GM18517 (cell line): ENCODE measurements around the gene PUS1.
"Not testable (repeated sequence)": the region's sequence is repeated elsewhere in the genome, so short reads cannot be mapped to it uniquely, and the experiment has no call there.

Experiments
- ATAC-seq: cut with Tn5 transposase; IDR thresholded peaks from one replicate; pipeline ENCODE4 v1.9.1; 2021; ENCODE audit warnings: mild to moderate bottlenecking, moderate library complexity; ENCODE audit not compliant: unreplicated experiment

PUS1 gene

DNA sequence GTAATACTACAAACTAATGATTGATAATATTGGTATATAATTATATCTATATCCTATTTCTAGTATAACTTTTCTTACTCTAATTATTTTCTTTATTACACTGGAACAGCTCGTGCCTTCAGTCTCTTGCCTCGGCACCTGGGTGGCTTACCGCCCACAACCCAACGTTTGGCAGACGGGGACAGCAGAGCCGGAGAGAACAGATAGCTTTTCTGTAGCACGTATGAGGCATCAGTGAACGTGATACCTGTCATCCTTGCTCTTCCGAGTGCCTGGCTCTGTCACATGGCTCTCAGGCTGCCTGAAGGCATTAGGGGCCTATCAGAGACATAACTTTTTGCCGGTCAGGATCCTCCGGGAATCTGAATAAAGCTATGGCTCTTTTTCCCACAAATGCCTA is 5.5 kb downstream of the PUS1 start:
- no peak for ATAC-seq

DNA sequence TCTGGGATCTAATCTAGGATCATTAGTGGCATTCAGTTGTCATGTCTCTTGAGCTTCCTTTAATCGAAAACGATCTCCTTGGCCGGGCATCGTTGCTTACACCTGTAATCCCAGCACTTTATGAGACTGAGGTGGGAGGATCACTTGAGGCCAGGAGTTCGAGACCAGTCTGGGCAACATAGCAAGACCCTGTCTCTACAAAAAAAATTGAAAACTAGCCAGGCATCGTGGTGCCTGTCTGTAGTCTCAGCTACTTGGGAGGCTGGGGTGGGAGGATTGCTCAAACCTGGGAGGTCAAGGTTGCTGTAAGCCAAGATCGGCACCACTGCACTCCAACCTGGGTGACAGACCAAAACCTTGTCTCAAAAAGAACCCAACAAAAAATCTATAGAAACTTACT is 9.0 kb downstream of the PUS1 start:
- ATAC-seq, result no peak

DNA sequence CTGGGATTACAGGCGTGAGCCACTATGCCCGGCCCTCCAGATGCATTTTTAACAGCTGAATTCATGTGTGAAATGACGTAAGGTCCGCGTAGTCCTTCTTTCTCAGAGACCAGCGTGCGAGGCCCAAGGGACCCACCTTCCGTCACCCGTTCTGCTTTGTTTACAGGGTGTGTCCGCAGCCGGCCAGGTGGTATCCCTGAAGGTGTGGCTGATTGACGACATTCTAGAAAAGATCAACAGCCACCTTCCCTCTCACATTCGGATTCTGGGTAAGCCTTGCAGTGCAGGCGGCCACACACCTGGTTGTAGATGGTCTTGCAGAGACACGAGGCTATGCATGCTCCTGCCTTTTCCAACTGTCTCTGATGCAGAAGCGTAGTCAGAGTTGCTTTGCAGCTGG is 9.9 kb downstream of the PUS1 start:
- ATAC-seq, result no peak

DNA sequence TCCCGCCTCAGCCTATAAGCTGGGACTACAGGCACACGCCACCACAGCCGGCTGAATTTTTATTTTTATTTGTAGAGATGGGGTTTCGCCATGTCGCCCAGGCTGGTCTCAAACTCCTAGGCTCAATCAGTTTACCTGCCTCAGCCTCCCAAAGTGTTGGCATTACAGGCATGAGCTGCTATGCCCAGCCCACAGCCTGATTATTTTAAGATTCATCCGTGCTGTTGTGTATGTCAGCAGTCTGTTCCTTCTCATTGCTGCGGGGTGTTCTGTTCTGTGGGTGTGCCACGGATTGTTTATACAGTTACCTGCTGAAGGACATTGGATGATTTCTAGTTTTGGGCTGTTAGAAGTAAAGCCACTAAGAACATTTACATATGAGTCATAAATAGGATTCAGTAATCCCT is 11.1 kb downstream of the PUS1 start:
- no peak for ATAC-seq

DNA sequence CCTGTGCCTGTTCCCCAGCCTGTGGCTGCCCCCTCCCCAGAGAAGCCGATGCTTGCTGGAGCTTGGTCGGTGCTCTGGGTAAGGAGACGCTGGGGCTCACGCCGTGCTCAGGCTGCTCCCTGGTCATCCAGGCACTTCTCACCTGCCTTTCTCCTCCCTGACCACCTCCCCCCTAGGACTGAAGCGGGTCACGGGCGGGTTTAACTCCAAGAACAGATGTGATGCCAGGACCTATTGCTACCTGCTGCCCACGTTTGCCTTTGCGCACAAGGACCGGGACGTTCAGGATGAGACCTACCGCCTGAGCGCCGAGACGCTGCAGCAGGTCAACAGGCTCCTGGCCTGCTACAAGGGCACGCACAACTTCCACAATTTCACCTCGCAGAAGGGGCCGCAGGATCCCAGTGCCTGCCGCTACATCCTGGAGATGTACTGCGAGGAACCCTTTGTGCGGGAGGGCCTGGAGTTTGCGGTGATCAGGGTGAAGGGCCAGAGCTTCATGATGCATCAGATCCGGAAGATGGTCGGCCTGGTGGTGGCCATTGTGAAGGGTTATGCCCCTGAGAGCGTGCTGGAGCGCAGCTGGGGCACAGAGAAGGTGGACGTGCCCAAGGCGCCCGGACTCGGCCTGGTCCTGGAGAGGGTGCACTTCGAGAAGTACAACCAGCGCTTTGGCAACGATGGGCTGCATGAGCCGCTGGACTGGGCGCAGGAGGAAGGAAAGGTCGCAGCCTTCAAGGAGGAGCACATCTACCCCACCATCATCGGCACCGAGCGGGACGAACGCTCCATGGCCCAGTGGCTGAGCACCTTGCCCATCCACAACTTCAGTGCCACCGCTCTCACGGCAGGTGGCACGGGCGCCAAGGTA is 12.3 kb downstream of the PUS1 start:
- no peak for ATAC-seq

DNA sequence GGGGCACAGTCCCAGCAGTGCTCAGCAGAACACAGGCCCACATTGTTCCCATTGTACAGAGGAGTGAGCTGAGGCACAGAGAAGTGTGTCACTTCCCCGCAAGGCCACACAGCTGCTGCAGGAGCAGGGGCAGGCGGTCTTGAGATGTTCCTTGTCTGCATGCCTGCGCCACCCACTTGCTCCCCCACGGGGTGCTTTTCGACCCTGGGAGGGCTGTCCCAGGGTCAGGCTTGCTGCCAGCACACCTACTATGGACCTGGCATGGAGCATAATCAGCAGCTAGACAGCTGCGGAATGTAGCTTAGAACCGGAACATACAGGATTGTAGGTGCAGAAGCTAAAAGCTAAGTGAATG is 12.9 kb downstream of the PUS1 start:
- ATAC-seq, result no peak

DNA sequence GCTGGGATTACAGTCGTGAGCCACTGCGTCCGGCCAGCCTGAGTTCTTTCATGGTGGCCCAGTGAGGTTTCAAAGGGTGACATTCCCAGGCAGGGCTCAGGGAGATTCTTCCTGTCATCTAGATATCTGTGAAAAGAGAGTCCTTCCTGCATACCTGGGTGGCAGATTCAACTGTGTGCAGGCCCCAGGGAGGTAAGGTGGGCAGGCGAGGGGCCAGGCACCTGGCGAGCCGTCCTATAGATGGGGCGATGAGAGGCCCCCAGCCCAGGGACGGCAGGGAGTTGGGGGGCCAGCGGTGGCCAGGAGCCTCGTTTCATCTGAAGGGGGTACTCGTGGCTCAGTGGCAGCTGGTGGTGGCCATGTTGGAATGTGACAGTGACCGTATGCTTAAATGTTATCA is 13.6 kb downstream of the PUS1 start:
- no peak for ATAC-seq

DNA sequence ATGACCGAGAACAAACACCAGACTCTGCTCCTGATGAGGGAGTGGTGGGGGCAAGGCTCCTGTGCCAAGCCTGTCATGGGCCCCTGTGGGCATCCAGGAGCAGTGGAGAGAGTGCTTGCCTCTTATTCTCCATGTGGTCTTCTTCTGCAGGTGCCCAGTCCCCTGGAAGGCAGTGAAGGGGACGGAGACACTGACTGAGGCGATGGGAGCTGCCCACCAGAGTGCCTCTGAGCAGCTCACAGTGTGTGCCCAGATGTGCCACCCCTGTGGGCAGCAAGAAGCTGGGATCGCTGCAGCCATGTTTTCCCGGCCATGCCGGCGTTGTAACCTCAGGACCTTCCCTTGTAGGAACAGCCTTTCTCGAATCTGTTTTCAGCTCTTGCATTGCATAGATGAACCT is 14.3 kb downstream of the PUS1 start:
- ATAC-seq, result no peak

DNA sequence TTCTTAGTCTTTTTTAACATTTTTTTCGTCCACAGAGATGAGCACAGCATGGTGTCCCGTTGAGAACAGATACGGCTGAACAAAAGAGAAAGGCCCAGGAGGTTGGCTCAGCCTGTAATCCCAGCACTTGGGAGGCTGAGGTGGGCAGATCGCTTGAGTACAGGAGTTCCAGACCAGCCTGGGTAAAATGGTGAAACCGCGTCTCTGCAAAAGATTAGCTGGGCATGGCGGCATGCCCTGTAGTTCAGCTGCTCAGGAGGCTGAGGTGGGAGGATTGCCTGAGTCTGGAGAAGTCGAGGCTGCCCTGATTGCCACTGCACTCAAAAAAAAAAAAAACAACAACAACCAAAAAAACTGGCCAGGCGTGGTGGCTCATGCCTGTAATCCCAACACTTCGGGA is 14.8 kb downstream of the PUS1 start:
- ATAC-seq, result no peak

DNA sequence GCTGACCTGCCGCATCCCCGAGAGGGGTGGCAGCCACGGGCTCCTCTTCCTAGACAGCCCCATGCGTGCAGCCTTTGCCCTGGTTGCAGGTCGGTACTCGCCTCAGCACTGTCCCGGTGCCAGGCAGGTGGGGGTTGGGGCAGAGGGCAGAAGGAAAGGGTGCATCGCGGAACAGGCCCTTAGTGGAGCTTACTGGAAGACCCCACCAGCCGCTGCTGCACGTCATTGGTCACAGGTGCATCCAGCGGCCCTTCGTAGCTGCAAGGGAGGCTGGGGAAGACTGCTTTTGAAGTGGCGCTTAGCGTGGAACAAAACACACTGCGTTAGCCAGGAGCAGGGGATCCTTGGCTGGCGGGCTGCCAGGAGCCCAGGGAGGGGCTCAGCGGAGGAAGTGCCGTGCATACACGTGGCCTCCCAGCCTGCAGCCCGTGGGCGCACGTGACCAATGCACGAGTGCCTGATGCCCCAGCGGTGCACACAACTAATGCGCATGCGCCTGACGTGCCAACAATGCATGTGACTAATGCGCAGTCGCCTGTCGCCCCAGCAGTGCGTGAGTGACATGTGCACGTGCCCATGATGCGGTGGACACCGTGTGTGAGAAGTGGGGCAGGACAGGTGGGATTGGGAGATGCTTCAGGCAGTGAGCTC is 15.7 kb downstream of the PUS1 start:
- ATAC-seq, result no peak

DNA sequence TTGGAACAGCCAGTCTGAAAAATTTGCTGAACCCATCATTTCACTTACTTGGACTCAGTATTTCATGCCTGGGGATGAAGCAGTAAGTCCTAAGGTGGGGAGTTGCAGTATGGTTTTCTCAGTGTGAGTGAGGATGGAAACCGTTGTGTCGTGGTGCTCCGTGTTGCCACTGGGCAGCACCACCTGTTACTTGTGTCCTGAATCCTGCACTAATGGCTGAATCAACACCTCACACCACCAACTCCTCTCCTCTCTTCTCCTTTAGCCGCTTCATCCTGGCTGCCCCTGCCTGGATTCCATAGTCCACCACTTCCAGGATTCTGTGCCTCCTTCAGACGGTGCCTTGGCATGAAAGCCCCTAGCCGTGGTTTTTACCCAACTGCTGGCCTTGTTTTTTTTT is 17.7 kb downstream of the PUS1 start:
- ATAC-seq, result no peak

DNA sequence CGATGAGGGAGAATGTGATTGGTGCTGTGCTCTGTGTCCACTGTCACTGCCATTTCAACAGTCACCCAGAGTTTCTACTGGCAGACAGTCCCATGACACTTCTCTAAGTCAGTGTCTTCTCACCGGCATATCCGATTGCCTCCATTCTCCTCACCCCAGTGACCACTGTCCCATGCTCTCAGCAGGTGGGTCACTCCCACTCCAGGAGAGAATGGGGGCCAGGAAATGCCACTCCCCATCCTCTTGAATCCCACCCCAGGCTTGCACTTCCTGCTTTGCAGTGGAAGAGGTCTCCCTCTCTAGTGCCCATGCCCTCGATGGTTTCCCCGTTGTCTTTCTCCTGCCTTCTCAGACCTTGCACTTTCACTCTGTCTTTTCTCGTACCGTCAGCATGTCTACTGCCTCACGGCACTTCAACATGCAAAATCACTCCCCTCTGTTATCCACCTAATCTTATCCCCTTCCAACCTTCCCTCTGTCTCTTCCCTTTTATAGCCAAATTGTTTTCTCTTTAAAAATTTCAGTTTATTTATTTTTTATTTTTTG is 18.5 kb downstream of the PUS1 start:
- no peak for ATAC-seq

DNA sequence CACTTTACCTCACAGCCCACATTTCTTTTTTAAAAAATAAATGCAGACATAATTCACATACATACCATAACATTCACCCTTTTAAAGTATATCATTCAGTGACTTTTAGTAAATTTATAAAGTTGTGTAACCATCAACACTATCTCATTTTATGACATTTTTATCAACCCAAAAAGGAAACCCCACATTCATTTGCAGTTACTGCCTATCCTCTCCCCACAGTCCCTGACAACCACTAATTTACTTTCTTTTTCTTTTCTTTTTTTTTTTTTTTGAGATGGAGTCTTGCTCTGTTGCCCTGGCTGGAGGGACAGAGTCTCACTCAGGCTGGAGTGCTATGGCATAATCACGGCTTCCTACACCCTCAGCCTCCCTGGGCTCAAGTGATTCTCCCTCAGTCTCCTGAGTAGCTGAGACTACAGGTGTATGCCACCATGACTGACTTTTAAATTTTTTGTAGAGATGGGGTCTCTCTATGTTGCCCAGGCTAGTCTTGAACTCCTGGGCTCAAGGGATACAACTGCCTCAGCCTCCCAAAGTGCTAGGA is 19.2 kb downstream of the PUS1 start:
- no peak for ATAC-seq

DNA sequence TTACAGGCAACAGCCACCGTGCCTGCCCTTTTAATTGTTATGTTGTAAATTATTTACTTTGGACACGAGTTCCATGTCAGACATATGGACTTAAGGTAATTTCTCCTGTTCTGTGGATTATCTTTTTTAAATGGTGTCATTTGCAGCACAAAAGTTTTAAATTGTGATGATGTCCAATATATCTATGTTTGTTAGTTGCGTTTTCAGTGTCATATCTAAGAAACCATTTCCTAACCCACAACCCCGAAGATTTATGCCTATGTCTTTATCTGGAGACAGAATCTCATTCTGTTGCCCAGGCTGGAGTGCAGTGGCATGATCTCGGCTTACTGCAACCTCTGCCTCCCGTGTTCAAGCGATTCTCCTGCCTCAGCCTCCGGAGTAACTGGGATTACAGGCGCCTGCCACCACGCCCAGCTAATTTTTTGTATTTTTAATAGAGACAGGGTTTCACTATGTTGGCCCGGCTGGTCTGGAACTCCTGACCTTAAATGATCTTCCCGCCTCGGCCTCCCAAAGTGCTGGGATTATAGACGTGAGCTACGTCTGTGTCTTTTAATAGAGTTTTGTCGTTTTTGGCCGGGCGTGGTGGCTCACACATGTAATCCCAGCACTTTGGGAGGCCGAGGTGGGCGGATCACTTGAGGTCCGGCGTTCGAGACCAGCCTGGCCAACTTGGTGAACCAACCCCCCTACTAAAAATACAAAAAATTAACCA is 19.8 kb downstream of the PUS1 start:
- ATAC-seq, result not testable (repeated sequence)

DNA sequence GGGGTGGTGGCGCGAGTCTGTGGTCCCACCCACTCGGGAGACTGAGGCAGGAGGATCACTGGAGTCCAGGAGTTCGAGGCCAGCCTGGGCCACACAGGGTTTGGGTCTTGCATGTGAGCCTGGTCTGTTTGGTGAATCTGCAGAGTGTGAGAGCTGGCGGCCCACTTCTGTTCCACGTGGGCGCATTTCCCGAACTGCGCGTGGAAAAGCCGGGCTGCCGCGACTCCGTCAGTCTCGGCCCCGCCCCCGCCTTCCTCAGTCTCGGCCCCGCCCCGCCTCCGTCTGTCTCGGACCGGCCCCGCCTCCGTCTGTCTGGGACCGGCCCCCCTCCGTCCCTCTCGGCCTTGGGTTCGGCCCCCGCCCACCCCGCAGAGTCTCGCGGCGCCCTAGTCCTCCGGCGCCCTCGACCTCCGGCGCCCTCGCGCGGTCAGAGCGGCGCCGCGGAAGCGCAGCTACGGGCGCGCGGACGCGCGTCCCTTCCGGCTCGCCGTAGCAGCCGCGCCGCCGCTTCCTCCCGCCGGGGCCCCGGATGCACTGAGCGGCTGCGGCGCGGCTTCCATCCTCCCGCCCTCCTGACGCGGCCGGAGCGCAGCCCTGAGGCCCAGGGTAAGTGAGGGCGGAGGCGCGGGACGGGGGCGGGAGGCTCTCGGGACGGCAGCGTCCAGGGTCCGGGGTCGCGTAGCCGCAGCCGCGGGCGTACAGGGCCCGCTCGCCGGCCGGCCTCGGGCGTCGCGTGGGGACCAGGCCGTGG is 20.5 kb downstream of the PUS1 start, which contains the start of gene EP400:
TSS of gene EP400 (plus strand) at position 512 of the 751 bp plus-strand sequence. CDS start 10,678 bp downstream, outside the sequence.
- peak; percentile 64 for ATAC-seq

DNA sequence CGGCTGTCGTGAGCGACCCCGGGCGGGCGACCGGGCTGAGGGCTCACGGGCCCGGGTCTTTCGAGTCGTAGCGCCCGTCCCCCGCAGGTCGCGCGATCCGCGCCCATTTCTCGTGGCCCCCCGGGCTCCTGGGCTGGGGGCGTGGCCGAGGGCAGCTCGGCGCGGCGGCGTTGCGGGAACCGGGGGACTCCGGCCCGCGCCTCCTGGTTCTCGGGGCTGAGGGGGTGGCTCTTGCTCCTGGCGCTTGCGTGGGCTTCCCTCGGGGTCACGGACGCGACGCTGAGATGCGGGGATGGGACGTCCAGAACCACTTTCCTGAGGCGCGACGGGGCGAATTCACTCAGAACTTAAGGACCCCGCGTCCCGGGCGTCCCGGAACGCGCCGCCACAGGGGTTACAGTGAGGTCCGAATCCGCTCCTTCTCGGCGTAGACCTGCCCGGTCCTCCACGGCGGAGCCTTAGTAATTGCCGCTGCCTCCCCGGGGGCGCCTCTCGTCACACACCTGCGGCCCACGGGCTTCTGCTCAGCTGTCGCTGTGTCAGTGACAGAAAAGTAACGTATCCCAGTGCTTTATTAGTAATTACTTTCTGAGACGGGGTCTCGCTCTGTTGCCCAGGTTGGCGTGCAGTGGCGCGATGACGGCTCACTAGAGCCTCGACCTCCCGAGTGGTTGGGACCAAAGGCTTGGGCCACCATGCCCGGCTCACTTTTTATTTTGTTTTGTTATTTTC is 21.3 kb downstream of the PUS1 start:
- ATAC-seq, result peak; percentile 33

DNA sequence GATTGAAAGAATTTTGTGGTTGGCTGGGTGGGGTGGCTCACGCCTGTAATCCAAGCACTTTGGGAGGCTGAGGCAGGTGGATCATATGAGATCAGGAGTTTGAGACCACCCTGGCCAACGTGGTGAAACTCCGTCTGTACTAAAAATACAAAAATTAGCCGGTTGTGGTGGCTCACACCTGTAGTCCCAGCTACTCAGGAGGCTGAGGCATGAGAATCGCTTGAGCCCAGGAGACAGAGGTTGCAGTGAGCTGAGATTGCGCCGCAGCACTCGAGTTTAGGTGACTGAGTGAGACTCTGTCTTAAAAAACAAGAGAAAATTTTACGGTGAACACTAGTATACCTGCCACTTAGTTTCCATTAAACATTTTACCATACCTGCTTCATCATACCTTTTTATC is 24.7 kb downstream of the PUS1 start:
- not testable (repeated sequence) for ATAC-seq

DNA sequence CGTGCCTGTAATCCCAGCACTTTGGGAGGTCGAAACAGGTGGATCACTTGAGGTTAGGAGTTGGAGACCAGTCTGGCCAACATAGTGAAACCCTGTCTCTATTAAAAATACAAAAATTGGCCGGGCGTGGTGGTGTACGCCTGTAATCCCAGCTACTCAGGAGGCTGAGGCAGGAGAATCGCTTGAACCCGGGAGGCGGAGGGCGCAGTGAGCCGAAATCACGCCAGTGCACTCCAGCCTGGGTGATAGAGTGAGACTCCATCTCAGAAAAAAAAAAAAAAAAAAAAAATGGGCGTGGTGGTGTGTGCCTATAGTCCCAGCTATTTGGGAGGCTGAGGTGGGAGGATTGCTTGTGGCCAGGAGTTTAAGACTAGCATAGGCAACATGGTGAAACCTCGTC is 25.4 kb downstream of the PUS1 start:
- not testable (repeated sequence) for ATAC-seq

DNA sequence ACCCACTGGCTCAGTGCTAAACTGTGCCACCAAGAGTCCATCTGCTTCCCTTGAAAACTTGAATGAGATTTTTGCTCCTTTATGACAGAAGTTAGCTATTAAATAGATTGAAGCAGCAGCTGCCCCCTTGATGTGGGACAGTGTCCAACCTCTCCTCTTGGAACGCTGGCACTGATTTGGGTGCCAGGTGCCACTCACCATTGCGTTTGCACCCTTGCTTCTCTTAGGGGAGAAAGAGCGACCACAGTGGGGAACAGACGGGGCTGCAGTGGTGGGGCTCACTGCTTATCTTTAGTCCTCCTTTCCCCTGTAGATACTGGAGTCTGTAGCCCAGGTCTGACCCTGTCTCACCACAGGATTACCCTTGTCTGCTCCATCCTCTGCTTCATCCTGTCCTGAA is 30.0 kb downstream of the PUS1 start:
- ATAC-seq, result no peak
